ENCODE measurements around the gene CDC42EP4.
A peak's percentile ranks its signal among the peaks of the same experiment; 100 is the strongest.
"Not testable (repeated sequence)": the region's sequence is repeated elsewhere in the genome, so short reads cannot be mapped to it uniquely, and the experiment has no call there.

The CDC42EP4 gene

DNA sequence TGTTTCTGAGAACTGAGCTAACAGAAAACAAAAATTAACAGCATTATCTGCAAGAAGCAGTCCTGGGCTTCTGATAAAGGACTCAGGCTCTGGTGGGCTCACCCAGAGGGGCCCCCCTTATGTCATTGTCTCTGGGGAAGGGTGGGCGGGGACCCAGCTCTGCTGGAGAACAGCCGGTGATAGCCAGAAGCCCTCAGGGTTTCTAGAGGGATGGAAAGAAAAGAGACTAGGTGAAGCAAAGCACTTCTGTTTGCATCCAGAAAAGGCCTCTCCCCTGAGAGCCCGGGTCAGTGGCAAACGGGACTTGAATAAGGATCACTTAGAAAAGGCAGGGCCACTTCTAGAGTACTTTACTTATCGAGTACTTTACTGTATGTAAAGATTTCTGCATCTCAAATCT is 7.0 kb upstream of the CDC42EP4 start:
- DNase-seq: no peak

DNA sequence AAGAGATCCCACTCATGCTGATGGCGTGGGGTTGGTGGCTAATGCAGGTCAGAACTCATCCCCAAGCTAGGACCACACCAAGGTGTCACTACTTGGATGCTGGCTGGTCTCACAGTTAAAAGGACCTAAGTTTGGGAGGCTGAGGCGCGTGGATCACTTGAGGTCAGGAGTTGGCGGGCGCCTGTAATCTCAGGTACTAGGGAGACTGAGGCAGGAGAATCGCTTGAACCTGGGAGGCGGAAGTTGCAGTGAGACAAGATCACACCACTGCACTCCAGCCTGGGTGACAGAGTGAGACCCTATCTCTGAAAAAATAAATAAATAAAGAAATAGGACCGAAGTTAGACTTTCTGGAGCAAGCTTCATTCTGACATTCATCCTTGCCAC is 6.6 kb upstream of the CDC42EP4 start:
- no peak for DNase-seq

- no peak for DNase-seq
Observed at GRCh38 chr17:73317513-73318426, 6.0 kb upstream of the CDC42EP4 start.

- DNase-seq: no peak
Observed at GRCh38 chr17:73316919-73317505, 5.2 kb upstream of the CDC42EP4 start.

- DNase-seq: no peak
Observed at GRCh38 chr17:73315471-73315870, 3.7 kb upstream of the CDC42EP4 start.

GRCh38 chr17:73313526-73314127 is 1.8 kb upstream of the CDC42EP4 start:
- DNase-seq: no peak

DNA sequence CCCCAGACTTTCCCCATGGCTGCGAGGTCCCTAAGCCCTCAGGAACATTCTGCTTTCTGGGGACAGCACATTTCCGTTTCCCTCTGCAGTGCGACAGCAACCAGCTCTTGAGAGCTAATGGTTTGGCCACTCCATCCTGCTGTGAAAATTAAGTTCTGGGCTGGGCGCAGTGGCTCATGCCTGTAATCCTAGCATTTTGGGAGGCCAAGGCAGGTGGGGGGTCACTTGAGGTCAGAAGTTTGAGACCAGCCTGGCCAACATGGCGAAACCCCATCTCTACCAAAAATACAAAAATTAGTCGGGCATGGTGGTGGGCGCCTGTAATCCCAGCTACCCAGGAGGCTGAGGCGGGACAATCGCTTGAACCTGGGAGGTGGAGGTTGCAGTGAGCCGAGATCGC is 1.1 kb upstream of the CDC42EP4 start:
- DNase-seq: not testable (repeated sequence)

DNA sequence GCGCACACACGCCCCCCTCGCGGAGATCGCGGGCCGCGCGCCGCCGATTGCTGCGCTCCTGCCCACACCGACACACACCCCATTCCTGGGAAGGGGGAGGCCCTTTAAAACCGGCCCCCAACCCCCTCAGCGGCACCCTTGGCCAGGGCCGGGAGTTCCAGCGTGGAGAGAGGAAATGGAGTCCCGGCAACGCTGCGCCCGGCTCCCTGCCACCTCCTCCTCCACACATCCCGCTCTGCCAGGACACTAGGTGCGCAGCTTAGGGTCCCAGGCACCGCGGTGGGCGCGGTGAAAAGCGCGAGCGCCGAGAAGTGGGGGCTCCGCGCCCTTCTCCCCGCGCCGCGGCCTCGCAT is 397 bp downstream of the CDC42EP4 start:
- no peak for DNase-seq

- peak in 1 of 2 experiments; percentile 12 for DNase-seq
Observed at GRCh38 chr17:73309727-73310596, 1.8 kb downstream of the CDC42EP4 start.

DNA sequence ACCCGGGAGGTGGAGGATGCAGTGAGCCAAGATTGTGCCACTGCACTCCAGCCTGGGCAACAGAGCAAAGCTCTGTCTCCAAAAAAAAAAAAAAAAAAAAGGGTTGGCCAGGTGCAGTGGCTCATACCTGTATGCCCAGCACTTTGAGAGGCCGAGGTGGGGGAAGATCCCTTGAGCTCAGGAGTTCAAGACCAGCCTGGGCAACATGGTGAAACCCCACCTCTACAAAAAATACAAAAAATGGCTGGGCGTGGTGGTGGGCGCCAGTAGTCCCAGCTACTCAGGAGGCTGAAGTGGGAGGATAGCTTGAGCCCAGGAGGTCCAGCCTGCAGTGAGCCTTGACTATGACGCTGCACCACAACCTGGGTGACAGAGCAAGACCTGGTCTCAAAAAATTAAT is 2.8 kb downstream of the CDC42EP4 start:
- not testable (repeated sequence) for DNase-seq

DNA sequence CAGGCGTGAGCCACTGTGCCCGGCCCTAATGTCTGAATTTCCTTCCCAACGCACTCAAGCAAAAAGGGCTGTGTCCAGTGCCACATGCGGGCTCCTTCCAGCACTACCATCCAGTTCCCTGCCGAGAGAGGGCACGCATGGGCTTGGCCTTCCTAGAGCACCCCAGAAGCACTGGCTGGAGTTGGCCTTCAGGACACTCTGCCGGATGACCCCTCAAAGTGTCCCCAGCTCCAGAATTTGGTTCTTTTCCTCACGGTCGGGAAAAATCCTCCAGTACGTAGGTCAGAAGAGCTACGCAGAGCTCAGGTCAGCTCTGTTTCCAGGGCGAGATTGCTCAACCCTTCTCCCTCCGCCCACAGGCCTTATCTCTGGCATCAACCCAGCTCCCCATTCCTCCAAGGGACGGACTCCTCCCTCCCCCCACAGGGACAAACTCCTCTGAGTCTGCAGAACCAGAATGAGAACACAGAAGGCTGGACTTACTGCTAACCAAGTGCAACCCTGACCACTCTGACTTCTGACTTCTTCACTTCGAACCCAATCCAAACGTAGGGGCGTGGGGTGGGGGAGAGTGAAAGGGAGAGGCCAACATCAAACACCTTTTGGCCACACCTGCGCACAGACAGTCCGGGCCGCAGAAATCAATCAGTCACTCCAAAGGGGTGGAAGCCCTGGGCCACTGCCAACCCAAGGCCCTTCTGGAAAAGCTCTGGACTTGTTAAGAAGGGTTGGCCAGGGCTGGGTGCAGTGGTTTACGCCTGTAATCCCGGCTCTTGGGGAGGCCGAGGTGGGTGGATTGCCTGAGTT is 3.6 kb downstream of the CDC42EP4 start:
- peak; percentile 49 to 63 for DNase-seq

- no peak for DNase-seq
Observed at GRCh38 chr17:73307130-73307529, 4.7 kb downstream of the CDC42EP4 start.

GRCh38 chr17:73305845-73306836 is 5.7 kb downstream of the CDC42EP4 start:
- no peak for DNase-seq

DNA sequence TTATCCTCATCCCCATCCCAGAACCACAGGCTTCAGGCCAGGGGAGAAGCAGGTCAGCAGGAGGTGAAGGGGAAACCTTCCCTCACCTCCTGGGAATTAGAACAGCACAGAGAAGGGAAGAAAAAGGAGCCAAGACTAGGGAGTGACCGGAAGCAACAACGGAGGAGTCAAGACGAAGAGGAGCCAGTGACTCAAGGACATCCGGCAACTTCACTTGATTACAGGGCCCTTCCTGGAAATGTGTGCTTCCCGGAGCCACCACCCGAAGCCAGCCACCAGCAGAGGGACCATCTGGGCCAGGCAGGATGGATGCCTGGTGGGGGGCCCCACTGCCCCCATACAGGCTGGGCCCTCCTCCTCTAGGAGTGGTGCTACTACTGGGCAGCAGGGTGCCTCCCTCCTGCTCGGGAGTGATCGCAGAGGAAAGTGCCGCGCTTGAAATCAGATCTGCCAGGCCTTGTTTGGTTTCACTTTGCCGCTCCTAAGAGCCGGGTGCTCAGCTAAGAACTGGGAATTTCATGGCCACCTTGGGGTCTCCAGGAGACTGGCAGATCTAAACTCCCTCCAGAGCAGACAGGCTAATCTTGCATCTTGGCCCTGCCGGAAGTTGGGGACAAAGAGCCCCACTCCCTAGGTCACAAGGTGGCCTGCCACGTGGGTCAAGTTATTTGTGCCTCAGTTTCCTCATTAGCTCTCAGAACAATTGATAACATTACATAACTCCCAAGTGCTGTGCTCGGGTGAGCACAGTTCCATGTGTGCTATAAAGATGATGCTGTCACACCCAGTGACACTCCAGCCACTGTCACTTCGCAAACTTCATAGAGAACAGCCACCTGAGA is 6.6 kb downstream of the CDC42EP4 start:
- DNase-seq: no peak

GRCh38 chr17:73304438-73304837 is 7.4 kb downstream of the CDC42EP4 start:
- no peak for DNase-seq

GRCh38 chr17:73302189-73302588 is 9.6 kb downstream of the CDC42EP4 start:
- no peak for DNase-seq

- no peak for DNase-seq
Observed at GRCh38 chr17:73301369-73301768, 10.4 kb downstream of the CDC42EP4 start.

DNA sequence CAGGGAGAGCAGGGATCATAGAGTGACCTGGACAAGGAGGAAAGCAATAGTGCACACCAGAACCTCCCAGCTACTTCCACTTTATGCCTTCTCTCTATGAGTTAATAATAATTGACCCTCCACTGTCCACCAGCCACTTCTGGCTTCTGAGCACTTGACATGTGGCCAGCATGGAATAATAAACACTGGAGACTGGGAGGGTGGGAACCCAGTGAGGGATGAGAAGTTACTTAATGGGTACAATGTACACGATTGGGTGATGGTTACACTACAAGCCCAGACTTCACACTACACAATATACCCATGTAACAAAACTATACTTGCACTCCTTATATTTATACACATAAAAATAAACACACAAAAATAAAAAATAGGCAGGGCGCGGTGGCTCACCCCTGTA is 11.4 kb downstream of the CDC42EP4 start:
- no peak for DNase-seq

GRCh38 chr17:73297934-73298861 is 13.6 kb downstream of the CDC42EP4 start:
- no peak for DNase-seq

Measured in AML-193 (cell line).